CD14-positive monocyte (primary cell): Measurements from ENCODE around the gene TSPAN11. TPM values are rescaled to one million over a fixed set of nuclear protein-coding genes. Genes with fewer than 3 reads are reported as not detected.

ENCODE experiments used
- DNase-seq, 3 donors: peaks; one replicate each; pipeline ENCODE4 v3.0.0-alpha.2; 2011 to 2022
- H2AFZ ChIP-seq: 2 replicates; pipeline ENCODE4 v1.6.0; 2012; ENCODE audit warnings: mild to moderate bottlenecking, low read depth, low read length, inconsistent platforms; ENCODE audit not compliant: insufficient read depth, poor library complexity, severe bottlenecking
- H3K27ac ChIP-seq, 2 donors: 1 replicate in 1 of 2; 2 replicates in 1 of 2; pipeline ENCODE4 v1.5.1; 2012 to 2013; ENCODE audit warnings: low read length in 2 of 2, control low read depth in 1 of 2, inconsistent platforms in 1 of 2, low read depth in 1 of 2, mild to moderate bottlenecking in 1 of 2
- H3K27me3 ChIP-seq, 2 donors: one replicate each; pipeline versions ENCODE4 v1.6.0 to v1.6.1; 2011 to 2013; ENCODE audit warnings: low read length in 2 of 2; ENCODE audit not compliant: control insufficient read depth in 2 of 2, insufficient read depth in 2 of 2
- H3K36me3 ChIP-seq, 2 donors: replicated peaks in 1 of 2; 1 replicate in 1 of 2; 2 replicates in 1 of 2; pipeline versions ENCODE4 v1.5.1 to v1.6.1; 2012 to 2013; ENCODE audit warnings: low read length in 2 of 2, control low read depth in 1 of 2, inconsistent platforms in 1 of 2, mild to moderate bottlenecking in 1 of 2; ENCODE audit not compliant: insufficient read depth in 2 of 2, control insufficient read depth in 1 of 2
- H3K4me1 ChIP-seq, 2 donors: 1 replicate in 1 of 2; 2 replicates in 1 of 2; pipeline versions ENCODE4 v1.5.1 to v1.6.1; 2012 to 2013; ENCODE audit warnings: low read length in 2 of 2, control low read depth in 1 of 2, inconsistent platforms in 1 of 2, mild to moderate bottlenecking in 1 of 2, moderate library complexity in 1 of 2; ENCODE audit not compliant: insufficient read depth in 2 of 2, control insufficient read depth in 1 of 2
- H3K4me2 ChIP-seq: replicated peaks from 2 replicates; pipeline ENCODE3; 2012; ENCODE audit warnings: low read length, moderate library complexity, mild to moderate bottlenecking; ENCODE audit not compliant: poor library complexity, severe bottlenecking; ENCODE audit errors: extremely low read depth
- H3K4me3 ChIP-seq, 3 experiments: fragments of 200-600 bp in 1 of 3; sonication (generic) in 1 of 3; replicated peaks in 1 of 3; 1 replicate in 2 of 3; 2 replicates in 1 of 3; pipeline ENCODE4 v1.5.1; 2011 to 2013; ENCODE audit warnings: low read length in 3 of 3, mild to moderate bottlenecking in 3 of 3, control low read depth in 2 of 3, low read depth in 2 of 3, inconsistent platforms in 1 of 3, moderate library complexity in 1 of 3
- H3K79me2 ChIP-seq: 2 replicates; pipeline ENCODE4 v1.6.0; 2012; ENCODE audit warnings: mild to moderate bottlenecking, control low read depth, inconsistent platforms, low read length, moderate library complexity; ENCODE audit not compliant: insufficient read depth
- H3K9ac ChIP-seq: 2 replicates; pipeline ENCODE4 v1.6.0; 2017; ENCODE audit warnings: low read length, mild to moderate bottlenecking; ENCODE audit not compliant: insufficient read depth, poor library complexity, severe bottlenecking
- H3K9me3 ChIP-seq, 2 donors: replicated peaks in 1 of 2; 1 replicate in 1 of 2; 2 replicates in 1 of 2; pipeline versions ENCODE4 v1.5.1 to v1.6.1; 2012 to 2013; ENCODE audit warnings: low read length in 2 of 2, control low read depth in 1 of 2; ENCODE audit not compliant: control insufficient read depth in 1 of 2, insufficient read depth in 1 of 2
- H4K20me1 ChIP-seq: 2 replicates; pipeline ENCODE4 v1.6.0; 2012; ENCODE audit warnings: mild to moderate bottlenecking, low read length, control low read depth, moderate library complexity; ENCODE audit not compliant: insufficient read depth
- H3K27ac Mint-ChIP-seq, 7 donors: one replicate each; pipeline ENCODE4 v1.8.0; 2020; ENCODE audit warnings: mild to moderate bottlenecking in 7 of 7, mixed read lengths in 7 of 7, moderate library complexity in 6 of 7, inconsistent platforms in 2 of 7
- H3K27me3 Mint-ChIP-seq, 3 donors: one replicate each; pipeline ENCODE4 v1.8.0; 2021 to 2022; ENCODE audit warnings: low read depth in 3 of 3, mild to moderate bottlenecking in 3 of 3, mixed read lengths in 3 of 3, moderate library complexity in 3 of 3, inconsistent platforms in 1 of 3
- H3K36me3 Mint-ChIP-seq, 2 donors: one replicate each; pipeline ENCODE4 v1.8.0; 2020; ENCODE audit warnings: mixed read lengths in 2 of 2, inconsistent platforms in 1 of 2, mild to moderate bottlenecking in 1 of 2
- H3K4me1 Mint-ChIP-seq: one replicate; pipeline ENCODE4 v1.8.0; 2020; ENCODE audit warnings: mild to moderate bottlenecking, mixed read lengths
- H3K4me3 Mint-ChIP-seq, 2 donors: one replicate each; pipeline ENCODE4 v1.8.0; 2020; ENCODE audit warnings: mild to moderate bottlenecking in 2 of 2, mixed read lengths in 2 of 2, moderate library complexity in 1 of 2
- H3K9me3 Mint-ChIP-seq, 7 donors: one replicate each; pipeline ENCODE4 v1.8.0; 2020 to 2022; ENCODE audit warnings: mixed read lengths in 7 of 7, mild to moderate bottlenecking in 6 of 7, moderate library complexity in 6 of 7, inconsistent platforms in 2 of 7
- WGBS: methylation state at CpG from one replicate; pipeline ENCODE4 v1.1.5; 2013; ENCODE audit warnings: missing lambda C conversion rate; ENCODE audit not compliant: insufficient coverage; 5-methylcytosine and 5-hydroxymethylcytosine counted together
- intact Hi-C, 2 donors: fragments of 100-400 bp; cut with micrococcal nuclease; formaldehyde crosslinking; loops; one replicate each; pipeline versions ENCODE4 v1.15.0 to v1.15.1; 2023
- polyA plus RNA-seq, 3 donors: library from polyadenylated mRNA; depleted of rRNA in 1 of 3; unstranded in 2 of 3; stranded (reverse) in 1 of 3; fragments of 300-500 nt in 2 of 3; fragments of >200 nt in 1 of 3; fragmentation: Illumina TruSeq in 2 of 3; gene quantifications; 1 replicate in 2 of 3; 2 replicates in 1 of 3; pipeline ENCODE4 v1.2.3, GENCODE V29; 2012 to 2021
- TF ChIP-seq, protein P1 (sequence below): fragments of 200-600 bp; IDR thresholded peaks from one replicate; pipeline ENCODE4 v1.8.0; 2022; ENCODE audit warnings: antibody characterized with exemption, mild to moderate bottlenecking

The TSPAN11 gene
- polyA plus RNA-seq, 3 donors: not detected

DNA sequence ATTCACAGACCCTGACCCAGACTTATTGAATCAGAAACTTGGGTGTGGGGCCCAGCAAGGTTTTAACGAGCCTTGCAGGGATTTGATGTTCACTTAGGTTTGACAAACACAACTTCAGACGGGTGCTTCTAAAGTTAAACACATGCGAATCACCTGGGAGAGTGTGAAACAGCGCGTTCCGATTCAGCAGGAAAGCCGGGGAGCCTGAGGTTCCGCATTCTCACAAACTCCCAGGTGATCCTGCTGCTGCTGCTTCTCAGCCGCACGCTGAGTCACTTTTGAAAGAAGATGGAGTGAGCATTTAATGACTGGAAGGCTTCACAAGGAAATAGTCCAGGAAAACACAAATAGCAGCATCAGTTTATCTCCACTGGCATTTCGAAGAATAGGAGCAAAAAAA, 102.9 kb downstream of the TSPAN11 start:
- Histone ChIP-seq H3K36me3 (no peaks in the 10 kb centered on the region), H3K79me2 (no peaks in the 10 kb centered on the region), H3K4me1 (no peaks in the 10 kb centered on the region), H3K9me3 (no peaks in the 10 kb centered on the region), H3K9ac (no peak overlapping the region), H4K20me1 (no peaks in the 10 kb centered on the region), H3K27me3 (no peaks in the 10 kb centered on the region), H3K27ac (no peak overlapping the region), H3K4me3 (no peak overlapping the region), H3K4me2 (no peak overlapping the region), H2AFZ (no peak overlapping the region)
- Mint-ChIP-seq H3K4me1 (peaks cover 8% of the 10 kb centered on the region), H3K4me3 (no peak overlapping the region), H3K9me3 (peaks cover 0 to 4% (median 2%) of the 10 kb centered on the region in 7 donors), H3K36me3 (no peaks in the 10 kb centered on the region), H3K27me3 (no peaks in the 10 kb centered on the region), H3K27ac (no peak overlapping the region)
- no peak for DNase-seq
- 97% methylated on average over 9 of the region's 11 CpGs for WGBS
- intact Hi-C loops: no loop called here
- TF ChIP-seq, protein P1, sequence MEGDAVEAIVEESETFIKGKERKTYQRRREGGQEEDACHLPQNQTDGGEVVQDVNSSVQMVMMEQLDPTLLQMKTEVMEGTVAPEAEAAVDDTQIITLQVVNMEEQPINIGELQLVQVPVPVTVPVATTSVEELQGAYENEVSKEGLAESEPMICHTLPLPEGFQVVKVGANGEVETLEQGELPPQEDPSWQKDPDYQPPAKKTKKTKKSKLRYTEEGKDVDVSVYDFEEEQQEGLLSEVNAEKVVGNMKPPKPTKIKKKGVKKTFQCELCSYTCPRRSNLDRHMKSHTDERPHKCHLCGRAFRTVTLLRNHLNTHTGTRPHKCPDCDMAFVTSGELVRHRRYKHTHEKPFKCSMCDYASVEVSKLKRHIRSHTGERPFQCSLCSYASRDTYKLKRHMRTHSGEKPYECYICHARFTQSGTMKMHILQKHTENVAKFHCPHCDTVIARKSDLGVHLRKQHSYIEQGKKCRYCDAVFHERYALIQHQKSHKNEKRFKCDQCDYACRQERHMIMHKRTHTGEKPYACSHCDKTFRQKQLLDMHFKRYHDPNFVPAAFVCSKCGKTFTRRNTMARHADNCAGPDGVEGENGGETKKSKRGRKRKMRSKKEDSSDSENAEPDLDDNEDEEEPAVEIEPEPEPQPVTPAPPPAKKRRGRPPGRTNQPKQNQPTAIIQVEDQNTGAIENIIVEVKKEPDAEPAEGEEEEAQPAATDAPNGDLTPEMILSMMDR: no peak

DNA sequence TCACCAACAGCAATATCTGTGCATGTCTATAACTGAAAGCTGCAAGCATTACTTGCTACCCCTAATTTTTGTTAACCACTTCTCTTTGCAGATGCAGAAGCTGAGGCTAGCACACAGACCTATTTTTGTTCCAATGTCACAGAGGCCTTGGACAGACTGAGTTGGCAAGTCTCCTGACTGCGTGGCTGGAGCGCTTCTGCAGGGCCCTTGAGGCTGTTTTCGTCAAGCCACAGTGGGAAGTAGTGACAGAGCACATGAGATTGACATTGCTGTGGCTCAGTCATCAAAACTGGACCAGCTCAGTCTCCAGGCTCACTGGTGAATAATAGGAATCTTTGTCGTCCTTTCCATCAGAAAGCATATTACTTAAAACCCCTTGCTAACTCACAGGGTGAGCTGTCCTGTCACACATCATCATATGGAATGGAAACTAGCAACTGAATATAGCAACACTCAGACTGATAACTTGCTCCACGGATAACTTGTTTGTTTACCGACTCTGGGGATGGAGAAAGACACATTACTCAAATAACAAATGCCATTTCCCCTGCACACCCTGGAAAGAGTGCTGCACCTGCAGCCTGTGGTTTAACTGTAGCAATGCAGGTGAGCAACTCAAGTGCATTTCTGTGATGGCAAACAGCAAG, 103.5 kb downstream of the TSPAN11 start:
- no peak overlapping the region for H3K4me3 ChIP-seq
- DNase-seq: no peak
- H3K36me3 Mint-ChIP-seq: no peaks in the 10 kb centered on the region
- peaks cover 0 to 4% (median 2%) of the 10 kb centered on the region in 7 donors for H3K9me3 Mint-ChIP-seq
- no peaks in the 10 kb centered on the region for H3K9me3 ChIP-seq
- no peak overlapping the region for H3K27ac Mint-ChIP-seq
- TF ChIP-seq, protein P1: no peak
- H3K27me3 Mint-ChIP-seq: no peaks in the 10 kb centered on the region
- intact Hi-C loops: no loop called here
- no peaks in the 10 kb centered on the region for H4K20me1 ChIP-seq
- no peaks in the 10 kb centered on the region for H3K27me3 ChIP-seq
- H3K4me1 ChIP-seq: no peaks in the 10 kb centered on the region
- H3K4me1 Mint-ChIP-seq: peaks cover 8% of the 10 kb centered on the region
- H3K9ac ChIP-seq: no peak overlapping the region
- 45% methylated on average over 4 of the region's 6 CpGs for WGBS
- no peaks in the 10 kb centered on the region for H3K79me2 ChIP-seq
- no peaks in the 10 kb centered on the region for H3K36me3 ChIP-seq
- no peak overlapping the region for H3K27ac ChIP-seq
- H3K4me3 Mint-ChIP-seq: no peak overlapping the region
- no peak overlapping the region for H2AFZ ChIP-seq
- H3K4me2 ChIP-seq: no peak overlapping the region
